Daoy (cell line): ENCODE measurements around the gene ZSCAN32. TPM values are rescaled to one million over a fixed set of nuclear protein-coding genes. Genes with fewer than 3 reads are reported as not detected.
A peak's percentile ranks its signal among the peaks of the same experiment; 100 is the strongest.

Experiments used
- DNase-seq: peaks from one replicate; pipeline ENCODE4 v3.0.0-alpha.2; 2015; ENCODE audit warnings: low read depth
- total RNA-seq: library from RNA; depleted of rRNA; stranded (reverse); fragments of >200 nt; shearing (Covaris generic); gene quantifications from 2 replicates; pipeline ENCODE4 v1.2.3, GENCODE V29; 2014; rRNA removed

ZSCAN32 gene
- total RNA-seq, result 7.6 and 14.2 TPM in 2 replicates

GRCh38 chr16:3400779-3401688 lies at the start of gene ZSCAN32, which contains the start of gene ZNF174:
Gene ZSCAN32 (minus strand): TSS chr16:3401004. CDS start chr16:3397557, 3,447 bp downstream.
Gene ZNF174 (plus strand): TSS chr16:3401215. CDS start chr16:3402005, 790 bp downstream.
- peak; percentile 98 for DNase-seq

- DNase-seq, result no peak
Measured at GRCh38 chr16:3444032-3444388, 43.2 kb upstream of the ZSCAN32 start.

DNA sequence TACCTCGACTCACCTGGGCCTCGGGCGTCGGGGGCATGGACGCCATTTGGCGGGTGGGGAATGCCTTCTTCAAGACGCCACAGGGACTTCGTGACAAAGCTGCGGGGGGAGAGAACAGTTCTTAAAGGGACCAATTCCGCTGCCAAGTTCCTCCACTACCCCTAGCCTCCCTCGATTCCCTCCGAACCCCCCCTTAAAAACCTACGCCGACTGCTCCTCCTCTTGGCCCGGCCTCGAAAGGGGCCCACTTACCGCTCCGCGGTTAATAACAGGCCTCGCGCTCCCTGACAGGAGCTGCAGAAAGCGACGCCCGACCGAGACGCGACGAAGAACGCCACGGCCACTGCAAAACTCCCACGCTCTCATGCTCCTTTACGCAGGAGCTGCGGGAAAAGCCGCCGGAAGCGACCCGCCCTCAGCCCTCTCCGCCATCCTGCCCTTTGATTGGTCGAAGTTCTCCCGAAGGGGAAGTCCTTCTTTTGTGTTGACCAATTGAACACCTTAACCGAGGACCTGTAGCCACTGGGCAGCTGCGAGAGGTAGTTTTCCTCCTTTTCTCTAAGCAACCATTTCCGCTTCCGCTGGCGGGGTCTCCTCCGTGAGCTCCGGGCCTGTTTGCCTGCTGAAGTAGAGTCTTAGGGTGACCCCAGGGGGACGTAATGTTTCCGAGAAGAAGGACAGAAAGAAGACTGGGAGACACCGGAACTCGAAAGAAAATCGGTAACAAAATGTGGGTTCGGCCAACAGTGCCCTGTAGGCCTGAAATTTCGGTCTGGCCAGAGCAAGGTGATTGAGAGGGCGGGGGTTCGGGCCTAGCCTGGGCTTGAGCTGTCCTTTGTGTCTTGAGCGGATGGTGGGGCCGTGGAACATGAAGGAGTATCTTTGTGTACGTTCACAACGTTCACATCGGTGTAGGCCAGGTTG lies 42.6 kb upstream of the ZSCAN32 start, which contains the start of the genes NAA60 and ZNF597:
NAA60 (plus strand) TSS at position 573 of the 924 bp plus-strand sequence. CDS start 32,548 bp downstream, outside the sequence.
ZNF597 (minus strand) TSS at position 397 of the 924 bp plus-strand sequence; CDS start at position 46, 351 bp downstream.
- DNase-seq, result no peak

GRCh38 chr16:3439637-3440036 lies 38.8 kb upstream of the ZSCAN32 start:
- DNase-seq, result no peak

- DNase-seq, result no peak
Measured at GRCh38 chr16:3434373-3434772, 33.6 kb upstream of the ZSCAN32 start.

GRCh38 chr16:3431779-3432219 lies 31.0 kb upstream of the ZSCAN32 start:
- peak; percentile 53 for DNase-seq

DNA sequence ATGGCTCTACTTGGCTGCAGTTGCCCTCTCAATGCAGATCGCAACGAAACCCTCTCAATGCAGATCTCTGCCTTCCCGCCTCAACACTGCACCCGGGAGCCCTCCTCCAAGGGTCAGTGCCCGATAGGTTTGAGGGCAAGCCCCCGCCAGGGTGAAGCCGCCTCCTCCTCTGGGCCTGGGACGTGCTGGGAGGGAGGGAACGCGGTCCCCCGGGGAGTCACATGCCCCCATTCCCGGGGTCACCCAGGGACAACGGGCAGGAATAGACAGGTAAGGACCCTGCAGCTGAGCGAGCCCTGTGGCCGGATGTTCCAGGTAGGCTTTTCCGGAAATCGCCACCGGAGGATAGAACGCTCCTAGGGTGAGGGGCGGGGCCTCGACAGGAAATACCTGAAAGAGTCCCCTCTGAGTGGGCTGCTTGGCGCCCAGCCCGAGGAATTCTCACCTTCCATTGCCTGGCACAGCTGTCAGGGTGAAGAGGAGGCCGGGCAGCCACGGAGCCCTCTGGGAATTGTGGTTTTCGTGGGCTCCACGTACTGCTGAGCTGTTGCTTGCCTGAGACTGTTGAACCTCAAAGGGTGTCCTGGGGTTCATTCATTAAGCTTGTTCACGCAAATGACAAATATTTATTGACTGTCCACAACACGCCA lies 13.1 kb upstream of the ZSCAN32 start:
- DNase-seq, result peak; percentile 13

DNA sequence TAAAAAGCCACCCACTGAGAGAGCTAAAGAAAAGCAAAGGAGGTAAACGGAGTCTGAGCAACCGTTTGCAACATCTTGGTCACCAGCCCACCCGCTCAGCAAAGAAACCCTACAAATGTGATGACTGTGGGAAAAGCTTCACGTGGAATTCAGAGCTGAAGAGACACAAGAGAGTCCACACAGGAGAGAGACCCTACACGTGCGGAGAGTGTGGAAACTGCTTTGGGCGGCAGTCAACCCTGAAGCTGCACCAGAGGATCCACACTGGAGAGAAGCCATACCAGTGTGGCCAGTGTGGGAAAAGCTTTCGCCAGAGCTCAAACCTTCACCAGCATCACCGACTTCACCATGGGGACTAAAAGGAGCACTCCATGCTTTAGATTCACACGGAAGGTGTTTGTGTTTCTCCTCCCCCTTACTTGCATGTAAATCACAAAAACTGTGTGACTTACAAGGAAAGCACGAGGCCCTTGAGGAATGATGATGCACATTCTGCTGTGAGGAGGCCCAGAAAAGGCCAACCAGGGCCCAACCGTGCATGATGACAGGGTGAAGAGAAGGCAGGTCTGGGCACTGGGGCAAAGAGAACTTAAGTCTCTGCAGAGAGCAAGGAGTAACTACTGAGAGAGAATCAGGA lies 7.9 kb upstream of the ZSCAN32 start:
- no peak for DNase-seq

DNA sequence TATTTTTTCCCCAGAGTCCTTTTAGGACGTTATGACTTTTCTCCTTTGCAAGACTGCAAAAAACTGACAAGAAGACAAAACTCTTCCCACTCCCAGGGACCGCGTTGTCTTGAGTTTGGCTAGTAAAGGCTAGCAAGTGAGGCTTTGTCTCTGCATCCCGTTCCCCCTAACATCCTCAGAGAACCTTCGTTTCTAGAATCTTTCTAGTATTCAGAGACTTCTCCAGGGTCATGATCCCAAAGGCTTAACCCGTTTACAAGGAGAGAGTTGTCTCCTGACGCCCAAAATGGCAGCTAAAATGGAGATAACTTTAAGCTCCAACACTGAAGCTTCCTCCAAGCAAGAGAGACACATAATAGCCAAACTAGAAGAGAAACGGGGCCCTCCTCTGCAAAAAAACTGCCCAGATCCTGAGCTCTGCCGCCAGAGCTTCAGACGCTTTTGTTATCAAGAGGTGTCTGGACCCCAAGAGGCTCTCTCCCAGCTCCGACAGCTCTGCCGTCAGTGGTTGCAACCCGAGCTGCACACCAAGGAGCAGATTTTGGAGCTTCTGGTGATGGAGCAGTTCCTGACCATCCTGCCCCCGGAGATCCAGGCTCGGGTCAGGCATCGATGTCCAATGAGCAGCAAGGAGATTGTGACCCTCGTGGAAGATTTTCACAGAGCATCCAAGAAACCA lies 1.1 kb upstream of the ZSCAN32 start:
- DNase-seq, result no peak

- no peak for DNase-seq
Measured at GRCh38 chr16:3400446-3400778, 392 bp downstream of the ZSCAN32 start.

- no peak for DNase-seq
Measured at GRCh38 chr16:3389663-3390338, 11.0 kb downstream of the ZSCAN32 start.

- DNase-seq, result no peak
Measured at GRCh38 chr16:3388325-3388724, 12.5 kb downstream of the ZSCAN32 start.

DNA sequence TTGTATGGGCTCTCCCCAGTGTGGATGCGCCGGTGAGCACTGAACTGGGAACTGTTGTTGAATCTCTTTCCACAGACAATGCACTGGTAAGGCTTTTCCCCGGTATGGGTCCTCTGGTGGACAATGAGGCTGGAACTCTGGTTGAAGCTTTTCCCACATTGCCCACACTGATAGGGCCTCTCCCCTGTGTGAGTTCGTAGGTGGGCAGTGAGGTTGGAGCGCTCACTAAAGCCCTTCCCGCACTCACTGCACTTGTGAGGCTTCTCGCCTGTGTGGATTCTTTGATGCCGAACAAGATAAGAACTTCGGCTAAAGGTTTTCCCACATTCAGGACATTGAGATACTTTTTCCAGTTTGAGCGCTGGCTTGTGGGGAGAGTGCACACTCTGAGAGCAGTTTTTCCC lies 17.8 kb downstream of the ZSCAN32 start:
- no peak for DNase-seq

- no peak for DNase-seq
Measured at GRCh38 chr16:3377917-3378316, 22.9 kb downstream of the ZSCAN32 start.

- no peak for DNase-seq
Measured at GRCh38 chr16:3375680-3376079, 25.1 kb downstream of the ZSCAN32 start.

GRCh38 chr16:3369073-3369472 lies 31.7 kb downstream of the ZSCAN32 start:
- DNase-seq, result no peak

DNA sequence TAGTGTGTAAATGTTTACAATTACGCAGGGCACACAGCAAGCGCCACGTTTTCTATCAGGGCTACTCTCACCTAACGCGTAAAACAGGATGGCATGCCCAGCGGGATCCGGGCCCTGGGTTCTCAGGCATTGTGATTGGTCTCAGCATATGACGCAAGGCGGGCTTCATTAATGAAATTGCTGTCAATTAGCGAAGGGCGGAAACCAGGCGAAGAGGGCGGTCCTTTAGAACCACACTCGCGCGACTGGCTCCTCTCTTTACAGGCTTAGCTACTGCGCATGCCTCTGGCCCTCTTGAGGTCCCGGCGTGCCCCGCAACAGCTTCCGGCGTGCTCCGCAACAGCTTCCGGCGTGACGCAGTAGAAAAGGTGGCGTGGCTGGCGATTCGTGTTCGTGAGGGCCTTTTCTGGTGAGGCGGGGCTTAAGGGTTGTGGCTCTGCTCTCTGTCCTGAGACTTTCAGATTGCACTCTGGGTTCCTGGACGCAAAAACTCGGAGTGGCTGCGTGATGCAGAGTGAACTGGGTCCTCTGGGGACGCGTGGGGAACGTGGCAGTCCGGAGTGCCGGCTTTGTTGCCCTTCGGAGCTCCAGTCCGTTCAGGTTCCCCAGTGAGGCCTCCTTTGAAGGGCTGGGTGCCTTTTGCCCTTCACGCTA lies 35.9 kb downstream of the ZSCAN32 start:
- no peak for DNase-seq

DNA sequence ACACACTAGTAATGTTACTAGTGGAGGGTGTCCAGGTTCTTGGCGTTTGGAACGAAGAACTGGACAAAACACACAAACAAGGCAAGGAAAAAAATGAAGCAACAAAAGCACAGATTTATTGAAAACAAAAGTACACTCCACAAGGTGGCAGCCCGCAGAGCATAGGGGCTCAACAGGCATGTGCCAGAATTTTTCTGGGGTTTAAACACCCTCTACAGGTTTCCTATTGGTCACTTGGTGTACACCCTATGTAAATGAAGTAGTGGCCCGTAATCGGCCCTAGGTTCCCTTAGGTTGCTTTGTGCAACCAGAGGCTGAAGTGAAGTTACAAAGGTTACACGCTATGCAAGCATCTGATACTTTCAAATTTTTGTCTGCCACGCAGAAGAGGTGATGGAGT lies 37.0 kb downstream of the ZSCAN32 start:
- DNase-seq, result peak; percentile 13

DNA sequence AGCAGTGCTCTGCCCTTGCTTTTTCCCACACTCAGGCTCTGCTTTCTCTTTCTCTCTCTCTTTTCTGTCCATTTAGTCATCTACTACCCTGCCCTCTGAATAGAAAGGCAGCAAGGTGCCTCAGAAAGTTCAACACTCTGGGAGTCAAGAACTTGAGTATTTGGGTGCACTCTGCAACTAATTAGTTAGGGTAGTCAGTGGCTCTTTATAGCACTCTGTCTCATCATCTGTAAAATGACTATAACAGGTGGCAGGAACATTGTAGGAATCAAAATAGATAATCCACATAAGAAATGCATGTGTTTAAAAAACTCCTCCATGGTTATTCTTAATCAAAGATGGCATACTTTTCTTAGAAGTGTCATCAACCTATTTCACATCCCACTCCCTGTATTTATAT lies 37.9 kb downstream of the ZSCAN32 start:
- no peak for DNase-seq
